ENCODE results near the gene MPHOSPH6. TPM values are rescaled to one million over a fixed set of nuclear protein-coding genes. Genes with fewer than 3 reads are reported as not detected.

MPHOSPH6 gene
- total and polyA plus RNA-seq, 2 of the 13 experiments (the other 11 are each of a cell fraction or from before 2014, with no cell fraction given), result 28.4 to 76.4 TPM

DNA sequence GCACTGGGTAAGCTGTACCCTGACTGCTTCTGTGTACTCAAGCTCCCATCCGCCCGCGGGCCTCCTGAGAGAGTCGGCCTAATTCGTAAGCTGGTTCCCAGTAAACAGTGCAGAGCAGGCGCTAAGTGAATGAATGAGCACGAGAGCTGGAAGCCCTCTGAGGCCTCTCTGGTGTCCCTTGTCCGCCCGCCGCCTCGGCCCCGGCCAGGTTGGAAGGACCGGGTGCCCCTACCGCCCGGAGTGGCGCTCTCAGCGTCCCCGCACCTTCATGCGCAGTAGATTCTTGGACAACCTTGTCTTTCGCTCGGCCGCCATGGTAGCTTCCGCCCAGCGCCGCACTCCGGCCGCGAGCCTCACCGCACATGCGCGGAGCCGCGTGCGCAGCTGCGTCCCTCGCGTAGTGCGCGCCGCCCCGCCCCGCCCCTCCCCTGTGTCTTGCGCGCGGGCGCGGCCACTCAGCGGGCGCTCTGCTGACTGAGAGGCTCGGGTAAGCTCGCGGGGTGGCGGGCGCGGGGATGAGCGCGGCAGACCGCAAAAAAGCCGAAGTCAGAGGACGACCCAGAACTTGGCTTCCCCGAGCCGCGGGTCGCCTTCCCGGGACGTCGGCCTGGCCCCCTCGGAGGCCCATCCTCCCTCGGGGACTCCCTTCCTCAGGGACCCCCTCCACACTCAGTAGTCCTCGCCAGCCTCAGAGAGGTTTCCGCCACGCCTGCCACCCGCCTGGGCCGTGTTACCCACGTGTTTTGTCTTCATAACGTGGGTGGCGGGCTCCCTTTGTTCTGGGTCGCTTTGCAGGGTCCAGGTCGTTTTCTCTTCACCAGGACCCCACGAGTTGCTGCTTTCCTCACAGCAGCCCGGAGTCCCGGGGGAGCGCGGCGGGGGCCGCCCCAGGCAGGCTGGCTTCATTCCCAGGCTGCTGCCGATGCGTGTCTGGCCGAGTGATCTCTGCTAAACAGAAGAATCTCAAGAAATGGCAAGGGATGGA lies at the start of gene MPHOSPH6 (continued):
- 0 out of 2 replicates have a peak, but pooled peaks have one; percentile 72 for TF ChIP-seq ISX (CRISPR knock-in tag; conservative IDR thresholded peaks at IDR 0.05)
- no peak for TF ChIP-seq MATR3 (CRISPR knock-in tag; IDR thresholded peaks at IDR 0.05)
- TF ChIP-seq, protein P1, sequence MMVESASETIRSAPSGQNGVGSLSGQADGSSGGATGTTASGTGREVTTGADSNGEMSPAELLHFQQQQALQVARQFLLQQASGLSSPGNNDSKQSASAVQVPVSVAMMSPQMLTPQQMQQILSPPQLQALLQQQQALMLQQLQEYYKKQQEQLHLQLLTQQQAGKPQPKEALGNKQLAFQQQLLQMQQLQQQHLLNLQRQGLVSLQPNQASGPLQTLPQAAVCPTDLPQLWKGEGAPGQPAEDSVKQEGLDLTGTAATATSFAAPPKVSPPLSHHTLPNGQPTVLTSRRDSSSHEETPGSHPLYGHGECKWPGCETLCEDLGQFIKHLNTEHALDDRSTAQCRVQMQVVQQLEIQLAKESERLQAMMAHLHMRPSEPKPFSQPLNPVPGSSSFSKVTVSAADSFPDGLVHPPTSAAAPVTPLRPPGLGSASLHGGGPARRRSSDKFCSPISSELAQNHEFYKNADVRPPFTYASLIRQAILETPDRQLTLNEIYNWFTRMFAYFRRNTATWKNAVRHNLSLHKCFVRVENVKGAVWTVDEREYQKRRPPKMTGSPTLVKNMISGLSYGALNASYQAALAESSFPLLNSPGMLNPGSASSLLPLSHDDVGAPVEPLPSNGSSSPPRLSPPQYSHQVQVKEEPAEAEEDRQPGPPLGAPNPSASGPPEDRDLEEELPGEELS (CRISPR knock-in tag; IDR thresholded peaks at IDR 0.05), result peak; percentile 75; the same call in 1 of the 2 replicates
- peak; percentile 56; the same call in 1 of the 2 replicates for TF ChIP-seq ARHGAP35 (CRISPR knock-in tag; IDR thresholded peaks at IDR 0.05; ENCODE audit: borderline replicate concordance)
- TF ChIP-seq, protein P2, sequence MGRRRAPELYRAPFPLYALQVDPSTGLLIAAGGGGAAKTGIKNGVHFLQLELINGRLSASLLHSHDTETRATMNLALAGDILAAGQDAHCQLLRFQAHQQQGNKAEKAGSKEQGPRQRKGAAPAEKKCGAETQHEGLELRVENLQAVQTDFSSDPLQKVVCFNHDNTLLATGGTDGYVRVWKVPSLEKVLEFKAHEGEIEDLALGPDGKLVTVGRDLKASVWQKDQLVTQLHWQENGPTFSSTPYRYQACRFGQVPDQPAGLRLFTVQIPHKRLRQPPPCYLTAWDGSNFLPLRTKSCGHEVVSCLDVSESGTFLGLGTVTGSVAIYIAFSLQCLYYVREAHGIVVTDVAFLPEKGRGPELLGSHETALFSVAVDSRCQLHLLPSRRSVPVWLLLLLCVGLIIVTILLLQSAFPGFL (CRISPR knock-in tag; IDR thresholded peaks at IDR 0.05), result no peak
- TF ChIP-seq, protein P3, sequence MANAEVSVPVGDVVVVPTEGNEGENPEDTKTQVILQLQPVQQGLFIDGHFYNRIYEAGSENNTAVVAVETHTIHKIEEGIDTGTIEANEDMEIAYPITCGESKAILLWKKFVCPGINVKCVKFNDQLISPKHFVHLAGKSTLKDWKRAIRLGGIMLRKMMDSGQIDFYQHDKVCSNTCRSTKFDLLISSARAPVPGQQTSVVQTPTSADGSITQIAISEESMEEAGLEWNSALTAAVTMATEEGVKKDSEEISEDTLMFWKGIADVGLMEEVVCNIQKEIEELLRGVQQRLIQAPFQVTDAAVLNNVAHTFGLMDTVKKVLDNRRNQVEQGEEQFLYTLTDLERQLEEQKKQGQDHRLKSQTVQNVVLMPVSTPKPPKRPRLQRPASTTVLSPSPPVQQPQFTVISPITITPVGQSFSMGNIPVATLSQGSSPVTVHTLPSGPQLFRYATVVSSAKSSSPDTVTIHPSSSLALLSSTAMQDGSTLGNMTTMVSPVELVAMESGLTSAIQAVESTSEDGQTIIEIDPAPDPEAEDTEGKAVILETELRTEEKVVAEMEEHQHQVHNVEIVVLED (CRISPR knock-in tag; IDR thresholded peaks at IDR 0.05; ENCODE audit: borderline replicate concordance), result peak; percentile 98
- no peak for TF ChIP-seq U2AF2 (IDR thresholded peaks at IDR 0.05; ENCODE audit: low read depth, low read length)
- TF ChIP-seq PAX8 (CRISPR knock-in tag; IDR thresholded peaks at IDR 0.05; ENCODE audit: borderline replicate concordance), result peak; percentile 83; the same call in 1 of the 2 replicates
- TF ChIP-seq TBX3 (IDR thresholded peaks at IDR 0.05; ENCODE audit: borderline replicate concordance), result 0 out of 2 replicates have a peak, but pooled peaks have one; percentile 4
- TF ChIP-seq ZNF792 (CRISPR knock-in tag; IDR thresholded peaks at IDR 0.05), result peak; percentile 87; the same call in 1 of the 2 replicates
- TF ChIP-seq, protein P4, sequence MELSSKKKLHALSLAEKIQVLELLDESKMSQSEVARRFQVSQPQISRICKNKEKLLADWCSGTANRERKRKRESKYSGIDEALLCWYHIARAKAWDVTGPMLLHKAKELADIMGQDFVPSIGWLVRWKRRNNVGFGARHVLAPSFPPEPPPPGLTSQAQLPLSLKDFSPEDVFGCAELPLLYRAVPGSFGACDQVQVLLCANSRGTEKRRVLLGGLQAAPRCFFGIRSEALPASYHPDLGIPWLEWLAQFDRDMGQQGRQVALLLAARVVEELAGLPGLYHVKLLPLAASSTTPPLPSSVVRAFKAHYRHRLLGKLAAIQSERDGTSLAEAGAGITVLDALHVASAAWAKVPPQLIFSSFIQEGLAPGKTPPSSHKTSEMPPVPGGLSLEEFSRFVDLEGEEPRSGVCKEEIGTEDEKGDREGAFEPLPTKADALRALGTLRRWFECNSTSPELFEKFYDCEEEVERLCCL (CRISPR knock-in tag; IDR thresholded peaks at IDR 0.05; ENCODE audit: borderline replicate concordance), result peak; percentile 98
- TF ChIP-seq ZSCAN29 (CRISPR knock-in tag; conservative IDR thresholded peaks at IDR 0.05), result peak; percentile 94
- TF ChIP-seq, protein P5, sequence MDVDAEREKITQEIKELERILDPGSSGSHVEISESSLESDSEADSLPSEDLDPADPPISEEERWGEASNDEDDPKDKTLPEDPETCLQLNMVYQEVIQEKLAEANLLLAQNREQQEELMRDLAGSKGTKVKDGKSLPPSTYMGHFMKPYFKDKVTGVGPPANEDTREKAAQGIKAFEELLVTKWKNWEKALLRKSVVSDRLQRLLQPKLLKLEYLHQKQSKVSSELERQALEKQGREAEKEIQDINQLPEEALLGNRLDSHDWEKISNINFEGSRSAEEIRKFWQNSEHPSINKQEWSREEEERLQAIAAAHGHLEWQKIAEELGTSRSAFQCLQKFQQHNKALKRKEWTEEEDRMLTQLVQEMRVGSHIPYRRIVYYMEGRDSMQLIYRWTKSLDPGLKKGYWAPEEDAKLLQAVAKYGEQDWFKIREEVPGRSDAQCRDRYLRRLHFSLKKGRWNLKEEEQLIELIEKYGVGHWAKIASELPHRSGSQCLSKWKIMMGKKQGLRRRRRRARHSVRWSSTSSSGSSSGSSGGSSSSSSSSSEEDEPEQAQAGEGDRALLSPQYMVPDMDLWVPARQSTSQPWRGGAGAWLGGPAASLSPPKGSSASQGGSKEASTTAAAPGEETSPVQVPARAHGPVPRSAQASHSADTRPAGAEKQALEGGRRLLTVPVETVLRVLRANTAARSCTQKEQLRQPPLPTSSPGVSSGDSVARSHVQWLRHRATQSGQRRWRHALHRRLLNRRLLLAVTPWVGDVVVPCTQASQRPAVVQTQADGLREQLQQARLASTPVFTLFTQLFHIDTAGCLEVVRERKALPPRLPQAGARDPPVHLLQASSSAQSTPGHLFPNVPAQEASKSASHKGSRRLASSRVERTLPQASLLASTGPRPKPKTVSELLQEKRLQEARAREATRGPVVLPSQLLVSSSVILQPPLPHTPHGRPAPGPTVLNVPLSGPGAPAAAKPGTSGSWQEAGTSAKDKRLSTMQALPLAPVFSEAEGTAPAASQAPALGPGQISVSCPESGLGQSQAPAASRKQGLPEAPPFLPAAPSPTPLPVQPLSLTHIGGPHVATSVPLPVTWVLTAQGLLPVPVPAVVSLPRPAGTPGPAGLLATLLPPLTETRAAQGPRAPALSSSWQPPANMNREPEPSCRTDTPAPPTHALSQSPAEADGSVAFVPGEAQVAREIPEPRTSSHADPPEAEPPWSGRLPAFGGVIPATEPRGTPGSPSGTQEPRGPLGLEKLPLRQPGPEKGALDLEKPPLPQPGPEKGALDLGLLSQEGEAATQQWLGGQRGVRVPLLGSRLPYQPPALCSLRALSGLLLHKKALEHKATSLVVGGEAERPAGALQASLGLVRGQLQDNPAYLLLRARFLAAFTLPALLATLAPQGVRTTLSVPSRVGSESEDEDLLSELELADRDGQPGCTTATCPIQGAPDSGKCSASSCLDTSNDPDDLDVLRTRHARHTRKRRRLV (CRISPR knock-in tag; IDR thresholded peaks at IDR 0.05), result peak; percentile 88; the same call in 1 of the 2 replicates
- no peak for TF ChIP-seq ZBTB8A (CRISPR knock-in tag; IDR thresholded peaks at IDR 0.05; ENCODE audit: borderline replicate concordance, low read depth)

Data from HepG2 (cell line).